ENCODE results near the gene RPRD2. TPM values are rescaled to one million over a fixed set of nuclear protein-coding genes. Genes with fewer than 3 reads are reported as not detected.

RPRD2 gene
- total and polyA plus RNA-seq, 2 of the 4 experiments (the other 2 are of a cell fraction), result 3.9 to 11.6 TPM

DNA sequence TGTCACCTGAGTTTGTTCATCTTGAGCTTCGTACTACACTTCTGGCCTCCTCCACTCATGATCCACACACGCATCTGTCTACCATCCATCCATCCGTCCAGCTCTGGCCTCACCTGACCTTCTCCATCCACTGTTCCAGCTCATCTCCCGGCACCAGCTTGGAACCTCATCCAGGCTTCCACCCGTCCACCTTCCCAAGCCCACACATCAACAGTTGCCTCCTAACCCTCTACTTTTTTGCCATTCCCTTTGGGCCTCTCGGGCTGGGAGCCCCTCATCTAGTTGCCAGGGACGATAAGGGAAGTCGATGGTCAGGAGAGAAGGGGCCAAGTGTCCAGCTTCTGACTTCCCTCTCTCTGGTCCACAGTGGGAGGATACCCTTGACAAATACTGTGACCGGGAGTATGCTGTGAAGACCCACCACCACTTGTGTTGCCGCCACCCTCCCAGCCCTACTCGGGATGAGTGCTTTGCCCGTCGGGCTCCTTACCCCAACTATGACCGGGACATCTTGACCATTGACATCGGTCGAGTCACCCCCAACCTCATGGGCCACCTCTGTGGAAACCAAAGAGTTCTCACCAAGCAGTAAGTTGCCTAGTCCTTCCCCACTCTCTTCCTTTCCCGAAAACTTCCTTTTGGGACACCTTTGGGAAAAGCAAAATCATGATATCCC lies 148.2 kb downstream of the RPRD2 start:
- H2BK20ac ChIP-seq (ENCODE audit: low read depth, low read length), result no peak overlapping the region; the same call in 1 of the 2 replicates
- dilution Hi-C loops (cut with HindIII; ENCODE audit: low sequenced_read_pairs, unreplicated experiment) (no loop called here), intact Hi-C loops (cut with micrococcal nuclease) (no loop called here), in situ Hi-C loops (cut with MboI; ENCODE audit: low sequenced_read_pairs) (no loop called here)
- no TSS peak for BruUV-seq (replicated peaks)
- peaks cover 33% of the 10 kb centered on the region for H3K9me1 ChIP-seq (ENCODE audit: insufficient read depth, low read length)
- peaks cover 28% of the 10 kb centered on the region for H3K36me3 ChIP-seq (ENCODE audit: control insufficient read depth, insufficient read depth, low read length)
- no peak overlapping the region; the same call in 1 of the 2 replicates for H4K91ac ChIP-seq (ENCODE audit: insufficient read depth, low read depth, low read length)
- H3K18ac ChIP-seq (ENCODE audit: low read depth, low read length), result no peak overlapping the region
- H3K4me3 ChIP-seq (ENCODE audit: insufficient read depth, low read depth, low read length), result no peak overlapping the region
- no peak overlapping the region for H4K8ac ChIP-seq (ENCODE audit: low read depth in 2 of 2, low read length in 2 of 2)
- no peak overlapping the region for H4K5ac ChIP-seq (ENCODE audit: low read depth, low read length)
- CTCF ChIA-PET, result no interaction called here
- WGBS, 2 experiments (ENCODE audit: extremely low coverage in 2 of 2, insufficient read length in 1 of 2), result 79% methylated on average over 7 of the region's 17 CpGs; no CpG with 5 or more reads in 1 of the 2 experiments
- no peak overlapping the region; the same call in 1 of the 2 replicates for H2AK5ac ChIP-seq (ENCODE audit: low read depth, low read length)
- no peaks in the 10 kb centered on the region for H3K27me3 ChIP-seq (ENCODE audit: control insufficient read depth, insufficient read depth, low read length)
- H2AK9ac ChIP-seq (replicated peaks; ENCODE audit: low read depth, low read length, poor library complexity), result peak overlapping the region; percentile 31
- H3K4ac ChIP-seq (ENCODE audit: low read depth, low read length), result no peak overlapping the region; the same call in 1 of the 2 replicates
- H3K23ac ChIP-seq (ENCODE audit: low read depth, low read length), result no peak overlapping the region
- H2BK5ac ChIP-seq (ENCODE audit: low read depth, low read length, poor library complexity, severe bottlenecking), result no peak overlapping the region
- no peaks in the 10 kb centered on the region for H4K20me1 ChIP-seq (ENCODE audit: insufficient read depth, low read length)
- H3K9ac ChIP-seq (ENCODE audit: low read depth, low read length), result no peak overlapping the region
- peak overlapping the region; percentile 16; the same call in 1 of the 2 replicates for H3K14ac ChIP-seq (replicated peaks; ENCODE audit: low read depth, low read length)
- no peak overlapping the region for H3K56ac ChIP-seq (ENCODE audit: extremely low read depth, insufficient read depth, low read length)
- no peak overlapping the region for H3K27ac ChIP-seq (ENCODE audit: insufficient read depth, low read length)
- ATAC-seq (ENCODE audit: low read depth) (no peak), DNase-seq (no peak)
- TF ChIP-seq, protein P1, sequence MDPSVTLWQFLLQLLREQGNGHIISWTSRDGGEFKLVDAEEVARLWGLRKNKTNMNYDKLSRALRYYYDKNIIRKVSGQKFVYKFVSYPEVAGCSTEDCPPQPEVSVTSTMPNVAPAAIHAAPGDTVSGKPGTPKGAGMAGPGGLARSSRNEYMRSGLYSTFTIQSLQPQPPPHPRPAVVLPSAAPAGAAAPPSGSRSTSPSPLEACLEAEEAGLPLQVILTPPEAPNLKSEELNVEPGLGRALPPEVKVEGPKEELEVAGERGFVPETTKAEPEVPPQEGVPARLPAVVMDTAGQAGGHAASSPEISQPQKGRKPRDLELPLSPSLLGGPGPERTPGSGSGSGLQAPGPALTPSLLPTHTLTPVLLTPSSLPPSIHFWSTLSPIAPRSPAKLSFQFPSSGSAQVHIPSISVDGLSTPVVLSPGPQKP (IDR thresholded peaks at IDR 0.05; ENCODE audit: borderline replicate concordance, low read depth, low read length), result no peak
- TF ChIP-seq RFX5 (IDR thresholded peaks at IDR 0.05; ENCODE audit: low read depth, low read length) (no peak), POLR2A (IDR thresholded peaks at IDR 0.05; ENCODE audit: low read depth, low read length) (no peak), NFE2L2 (IDR thresholded peaks at IDR 0.05; ENCODE audit: low read depth, low read length) (no peak), MAZ (IDR thresholded peaks at IDR 0.05; ENCODE audit: borderline replicate concordance, low read depth, low read length) (no peak), CHD1 (IDR thresholded peaks at IDR 0.05; ENCODE audit: low read depth, low read length) (no peak), MAFK (IDR thresholded peaks at IDR 0.05; ENCODE audit: low read depth, low read length) (no peak), RAD21 (IDR thresholded peaks at IDR 0.05; ENCODE audit: low read length) (no peak), CEBPB (IDR thresholded peaks at IDR 0.05; ENCODE audit: low read depth, low read length) (no peak), SMC3 (IDR thresholded peaks at IDR 0.05; ENCODE audit: low read depth, low read length) (no peak), BHLHE40 (IDR thresholded peaks at IDR 0.05; ENCODE audit: low read depth, low read length) (no peak), FOS (IDR thresholded peaks at IDR 0.05; ENCODE audit: low read depth, low read length) (no peak), RCOR1 (IDR thresholded peaks at IDR 0.05; ENCODE audit: insufficient replicate concordance, low read length) (no peak), MXI1 (IDR thresholded peaks at IDR 0.05; ENCODE audit: borderline replicate concordance, low read depth, low read length) (no peak)
- TF ChIP-seq, protein P2, sequence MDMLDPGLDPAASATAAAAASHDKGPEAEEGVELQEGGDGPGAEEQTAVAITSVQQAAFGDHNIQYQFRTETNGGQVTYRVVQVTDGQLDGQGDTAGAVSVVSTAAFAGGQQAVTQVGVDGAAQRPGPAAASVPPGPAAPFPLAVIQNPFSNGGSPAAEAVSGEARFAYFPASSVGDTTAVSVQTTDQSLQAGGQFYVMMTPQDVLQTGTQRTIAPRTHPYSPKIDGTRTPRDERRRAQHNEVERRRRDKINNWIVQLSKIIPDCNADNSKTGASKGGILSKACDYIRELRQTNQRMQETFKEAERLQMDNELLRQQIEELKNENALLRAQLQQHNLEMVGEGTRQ (IDR thresholded peaks at IDR 0.05; ENCODE audit: low read depth, low read length), result no peak
- TF ChIP-seq, protein P3, sequence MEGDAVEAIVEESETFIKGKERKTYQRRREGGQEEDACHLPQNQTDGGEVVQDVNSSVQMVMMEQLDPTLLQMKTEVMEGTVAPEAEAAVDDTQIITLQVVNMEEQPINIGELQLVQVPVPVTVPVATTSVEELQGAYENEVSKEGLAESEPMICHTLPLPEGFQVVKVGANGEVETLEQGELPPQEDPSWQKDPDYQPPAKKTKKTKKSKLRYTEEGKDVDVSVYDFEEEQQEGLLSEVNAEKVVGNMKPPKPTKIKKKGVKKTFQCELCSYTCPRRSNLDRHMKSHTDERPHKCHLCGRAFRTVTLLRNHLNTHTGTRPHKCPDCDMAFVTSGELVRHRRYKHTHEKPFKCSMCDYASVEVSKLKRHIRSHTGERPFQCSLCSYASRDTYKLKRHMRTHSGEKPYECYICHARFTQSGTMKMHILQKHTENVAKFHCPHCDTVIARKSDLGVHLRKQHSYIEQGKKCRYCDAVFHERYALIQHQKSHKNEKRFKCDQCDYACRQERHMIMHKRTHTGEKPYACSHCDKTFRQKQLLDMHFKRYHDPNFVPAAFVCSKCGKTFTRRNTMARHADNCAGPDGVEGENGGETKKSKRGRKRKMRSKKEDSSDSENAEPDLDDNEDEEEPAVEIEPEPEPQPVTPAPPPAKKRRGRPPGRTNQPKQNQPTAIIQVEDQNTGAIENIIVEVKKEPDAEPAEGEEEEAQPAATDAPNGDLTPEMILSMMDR (conservative IDR thresholded peaks at IDR 0.05; ENCODE audit: low read depth, low read length), result no peak
- H2BK120ac ChIP-seq (ENCODE audit: low read depth, low read length), result no peak overlapping the region
- peaks cover 26 to 71% of the 10 kb centered on the region in 2 experiments for H3K79me1 ChIP-seq (ENCODE audit: low read depth in 1 of 2, low read length in 2 of 2)
- no peaks in the 10 kb centered on the region for H3K9me3 ChIP-seq (ENCODE audit: control insufficient read depth, insufficient read depth, low read length)
- peak overlapping the region; percentile 16 for H2AFZ ChIP-seq (replicated peaks; ENCODE audit: low read length, poor library complexity)
- no peak overlapping the region for H3K4me2 ChIP-seq (ENCODE audit: low read depth, low read length)
- POLR2A ChIA-PET (ENCODE audit: unreplicated experiment), result no interaction called here
- H3K4me1 ChIP-seq (ENCODE audit: control insufficient read depth, insufficient read depth, low read length), result peaks cover 22% of the 10 kb centered on the region
- no peak overlapping the region for H2BK15ac ChIP-seq (ENCODE audit: low read depth, low read length)

All from IMR-90 (cell line).